Measurements from ENCODE around the gene ITCH.

ITCH gene

GRCh38 chr20:34547844-34548613 is 185.0 kb downstream of the ITCH start:
- no peak for DNase-seq (ENCODE audit: low spot score)

DNA sequence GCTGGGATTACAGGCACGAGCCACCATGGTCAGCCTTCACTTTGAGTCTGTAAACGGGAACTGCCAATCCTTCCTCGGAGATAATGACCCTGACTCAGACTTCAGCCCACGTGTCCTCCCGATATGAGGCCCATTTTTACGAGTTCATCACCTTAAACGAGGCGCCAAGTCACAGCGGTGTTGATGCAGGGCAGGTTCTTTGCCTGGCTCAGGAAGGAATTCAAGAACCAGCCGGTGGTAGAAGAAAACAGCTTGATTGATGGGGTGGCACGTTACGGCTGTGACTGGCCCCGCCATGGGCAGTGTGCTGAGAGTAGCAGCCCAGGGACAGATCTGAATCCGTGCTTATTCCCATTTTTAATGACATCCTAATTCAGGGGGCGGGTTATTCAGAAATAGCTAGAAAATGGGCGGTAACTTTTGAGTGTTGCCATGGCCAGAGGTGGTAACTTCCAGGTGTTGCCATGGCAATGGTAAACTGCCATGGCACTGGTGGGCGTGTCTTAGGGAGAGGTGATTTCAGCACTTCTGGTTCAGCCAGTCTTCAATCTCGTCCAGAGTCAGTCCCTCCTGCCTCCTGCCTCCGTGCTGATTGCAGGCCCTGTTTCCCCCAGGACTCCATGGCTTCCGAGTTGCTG is 186.3 kb downstream of the ITCH start:
- DNase-seq (ENCODE audit: low spot score): no peak

- no peak for DNase-seq (ENCODE audit: low spot score)
These were observed 186.8 kb downstream of the ITCH start for GRCh38 chr20:34549929-34550305.

GRCh38 chr20:34552569-34552968 is 189.5 kb downstream of the ITCH start:
- no peak for DNase-seq (ENCODE audit: low spot score)

- DNase-seq (ENCODE audit: low spot score): no peak
These were observed 190.3 kb downstream of the ITCH start for GRCh38 chr20:34553366-34553867.

DNA sequence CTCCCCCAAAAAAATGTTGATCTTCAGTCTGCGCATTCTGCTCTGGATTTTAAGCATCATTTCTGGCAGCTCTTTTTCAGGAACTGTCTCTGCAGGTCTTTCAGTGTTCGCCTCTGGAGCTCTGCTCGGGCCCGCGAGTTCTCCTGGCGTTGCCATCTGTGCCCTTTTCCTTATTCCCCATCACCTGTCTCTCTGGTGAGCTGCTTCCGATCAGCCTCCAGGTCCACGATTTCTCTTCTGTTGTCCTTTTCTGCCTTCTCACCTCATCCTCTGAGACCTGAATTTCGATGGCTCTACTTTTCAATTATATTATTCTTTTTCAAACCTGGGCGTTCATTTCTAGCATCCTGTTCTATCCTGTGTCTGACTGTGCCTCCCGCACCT is 194.9 kb downstream of the ITCH start:
- no peak for DNase-seq (ENCODE audit: low spot score)

DNA sequence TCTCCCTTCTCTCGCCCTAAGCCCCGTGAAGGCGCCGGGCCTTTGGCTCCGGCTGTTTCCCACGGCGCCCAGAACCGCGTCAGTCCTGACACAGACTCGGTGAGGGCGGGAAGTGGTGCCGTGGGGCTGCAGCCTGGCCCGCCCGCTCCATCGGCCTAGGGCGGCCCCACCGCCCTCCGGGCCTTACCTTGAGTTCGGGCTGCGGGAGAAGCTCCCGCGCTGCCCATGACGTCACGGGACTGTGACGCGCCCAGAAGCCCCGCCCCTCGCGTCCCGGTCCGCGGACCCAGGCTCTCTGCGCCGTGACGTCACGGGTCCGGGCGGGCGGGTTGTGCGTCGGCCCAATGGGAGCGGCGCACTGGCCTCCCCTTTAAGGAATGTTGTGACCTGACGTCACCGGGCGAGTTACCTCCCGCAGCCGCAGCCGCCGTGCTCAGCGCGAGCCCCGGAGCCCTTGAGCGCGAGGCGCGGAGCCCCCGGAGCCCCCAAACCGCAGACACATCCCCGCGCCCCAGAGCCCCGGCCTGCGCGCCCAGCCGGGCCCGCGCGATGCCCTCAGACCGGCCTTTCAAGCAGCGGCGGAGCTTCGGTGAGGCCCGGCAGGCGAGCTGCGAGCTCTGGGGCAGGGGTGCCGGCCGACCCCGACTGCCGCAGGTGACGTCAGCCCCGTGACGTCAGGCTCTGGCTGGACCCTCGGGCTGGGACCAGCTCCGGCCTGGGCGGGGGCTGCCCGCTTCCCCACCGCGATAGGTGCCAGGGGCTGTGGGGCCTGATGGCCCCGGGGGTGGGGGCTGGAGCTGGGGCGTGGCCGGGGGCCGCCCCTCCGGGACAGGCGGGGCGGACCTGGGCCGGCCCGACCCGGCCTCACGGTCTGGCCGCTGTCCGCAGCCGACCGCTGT is 195.5 kb downstream of the ITCH start, which contains the start of gene MAP1LC3A:
TSS of gene MAP1LC3A (plus strand) at position 399 of the 899 bp plus-strand sequence. CDS start at position 550, 151 bp downstream.
- no peak for DNase-seq (ENCODE audit: low spot score)

DNA sequence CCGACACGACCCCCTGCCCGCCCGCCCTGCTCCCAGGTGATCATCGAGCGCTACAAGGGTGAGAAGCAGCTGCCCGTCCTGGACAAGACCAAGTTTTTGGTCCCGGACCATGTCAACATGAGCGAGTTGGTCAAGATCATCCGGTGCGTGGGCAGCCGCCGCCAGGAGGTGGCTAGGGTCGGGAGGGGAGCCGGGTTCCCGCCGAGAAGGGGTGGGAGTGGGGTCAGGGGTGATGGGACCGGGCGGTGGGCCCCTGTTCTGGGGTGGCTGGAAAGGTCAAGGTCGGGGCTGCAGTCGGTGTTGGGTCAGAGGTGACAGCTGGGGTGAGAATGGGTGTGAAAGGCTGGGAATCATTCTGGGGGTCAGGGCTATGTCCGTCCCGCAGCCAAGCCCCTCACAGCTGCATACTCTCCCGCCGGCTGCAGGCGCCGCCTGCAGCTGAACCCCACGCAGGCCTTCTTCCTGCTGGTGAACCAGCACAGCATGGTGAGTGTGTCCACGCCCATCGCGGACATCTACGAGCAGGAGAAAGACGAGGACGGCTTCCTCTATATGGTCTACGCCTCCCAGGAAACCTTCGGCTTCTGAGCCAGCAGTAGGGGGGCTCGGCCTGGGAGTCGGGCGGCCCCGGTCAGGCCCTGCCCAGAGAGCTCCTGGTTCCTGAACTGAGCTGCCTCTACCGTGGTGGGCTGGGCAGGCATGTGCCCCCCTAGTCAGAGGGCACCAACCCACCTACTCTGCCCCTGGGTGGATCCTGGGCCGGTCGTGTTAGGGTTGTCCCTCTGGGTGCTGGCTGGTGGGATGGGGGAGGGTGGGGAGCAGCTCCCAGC is 196.5 kb downstream of the ITCH start:
- no peak for DNase-seq (ENCODE audit: low spot score)

- no peak for DNase-seq (ENCODE audit: low spot score)
These were observed 197.1 kb downstream of the ITCH start for GRCh38 chr20:34560141-34560523.

DNA sequence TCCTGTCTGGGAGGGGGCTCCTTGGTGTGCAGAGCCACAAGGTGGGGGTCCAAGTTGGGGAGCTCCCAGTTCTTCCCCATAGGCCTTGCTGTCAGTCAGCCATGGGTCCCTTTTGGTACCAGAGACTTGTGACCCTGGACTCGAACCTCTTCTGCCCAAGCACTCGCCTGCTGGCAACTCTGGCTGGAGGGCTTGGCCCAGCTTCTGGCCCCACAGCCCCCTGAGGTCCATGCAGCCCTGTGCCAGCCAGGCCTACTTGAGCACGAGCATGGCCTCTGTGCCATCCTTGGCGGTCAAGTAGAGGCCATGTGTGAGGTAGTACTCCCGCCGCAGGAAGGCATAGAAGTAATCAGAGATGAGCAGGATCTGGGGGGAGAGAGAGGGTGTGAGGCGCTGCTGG is 197.5 kb downstream of the ITCH start:
- no peak for DNase-seq (ENCODE audit: low spot score)

Small RNA genes within 50 kb of the gene (small RNA-seq; reads per million reads assigned to genes)
- gene AL356299.1 (0 reads per million in 2 experiments), gene MIR644A (0 reads per million in 2 experiments), gene RF00019 (0 reads per million in 2 experiments)
